GM18861 (cell line): ENCODE measurements around the gene PACRG.

ENCODE experiments used
- ATAC-seq: cut with Tn5 transposase; IDR thresholded peaks from one replicate; pipeline ENCODE4 v1.9.1; 2021; ENCODE audit not compliant: unreplicated experiment

PACRG gene

DNA sequence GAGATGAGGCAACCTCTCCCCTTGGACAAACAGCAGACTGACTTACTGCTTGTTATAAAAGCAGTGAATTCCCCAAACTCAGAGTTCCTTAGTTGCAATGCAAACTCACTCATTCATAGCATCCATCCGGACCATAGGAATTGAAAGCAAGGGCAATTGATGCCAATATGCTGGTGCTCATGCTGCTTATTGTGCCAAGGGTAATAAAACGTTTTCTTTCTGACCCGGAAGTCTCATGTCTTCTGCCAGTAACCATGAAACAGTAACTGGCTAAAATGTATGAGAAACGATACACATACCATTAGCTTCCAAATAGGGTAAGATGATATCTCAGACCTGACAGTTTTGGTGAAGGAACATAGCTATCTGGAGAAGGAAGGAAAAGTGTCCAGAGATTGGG is 18.3 kb upstream of the PACRG start:
- ATAC-seq: no peak

DNA sequence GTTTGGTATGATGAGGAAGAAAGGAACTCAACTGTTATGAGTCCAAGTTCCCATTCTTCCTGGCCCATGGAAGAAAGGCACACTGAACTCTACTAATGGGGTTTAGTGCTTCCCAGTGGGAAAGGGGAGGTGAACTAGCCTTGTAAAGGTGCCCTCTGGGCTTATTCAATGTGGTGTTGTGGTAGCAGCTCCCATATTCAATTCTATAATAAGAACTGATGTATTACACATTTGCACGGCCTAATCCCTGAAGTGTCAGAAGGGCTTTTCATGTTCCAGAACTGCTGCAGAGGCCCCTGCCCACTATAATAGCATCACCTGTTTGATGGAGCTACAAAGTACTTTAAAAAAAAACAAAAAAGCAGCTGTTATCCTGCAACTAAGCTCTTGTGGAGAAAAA is 17.4 kb upstream of the PACRG start:
- ATAC-seq: no peak

DNA sequence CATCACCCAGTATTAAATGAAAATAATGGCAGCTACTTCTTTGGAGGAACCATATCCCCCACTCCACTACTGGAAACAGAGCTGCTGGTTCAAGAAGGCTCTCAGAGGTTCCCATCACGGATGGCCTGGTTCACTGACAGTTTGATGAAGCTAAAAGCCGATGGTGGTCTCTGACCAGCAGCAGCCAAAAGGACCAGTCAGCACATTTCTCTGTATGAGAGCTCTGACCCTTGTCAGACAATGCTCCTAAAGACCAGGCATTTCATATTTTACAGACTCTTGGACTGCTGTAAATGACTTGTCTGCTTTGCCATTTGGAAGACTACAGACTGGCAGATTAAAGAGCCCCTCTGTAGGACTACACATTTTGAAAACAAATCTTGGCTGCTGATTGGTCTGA is 16.8 kb upstream of the PACRG start:
- ATAC-seq: no peak

DNA sequence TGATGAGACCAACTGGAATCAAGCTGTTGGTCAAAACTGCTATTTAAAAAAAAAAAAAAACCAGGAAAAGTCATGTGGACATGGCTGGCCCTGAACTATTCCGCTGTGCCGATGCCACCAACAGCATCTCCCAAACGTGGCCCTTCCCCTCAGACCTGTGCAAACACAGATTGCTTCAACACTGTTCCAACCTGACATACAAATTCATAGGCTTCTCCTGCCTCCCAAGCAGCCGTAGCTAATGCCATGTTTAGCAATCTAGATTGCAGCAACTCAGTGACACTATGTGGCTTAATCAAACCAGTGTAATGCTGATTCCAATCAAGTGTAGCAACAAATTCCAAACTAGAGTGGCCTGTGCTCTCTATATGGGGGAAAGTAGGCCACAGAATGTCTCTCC is 16.4 kb upstream of the PACRG start:
- ATAC-seq: no peak

DNA sequence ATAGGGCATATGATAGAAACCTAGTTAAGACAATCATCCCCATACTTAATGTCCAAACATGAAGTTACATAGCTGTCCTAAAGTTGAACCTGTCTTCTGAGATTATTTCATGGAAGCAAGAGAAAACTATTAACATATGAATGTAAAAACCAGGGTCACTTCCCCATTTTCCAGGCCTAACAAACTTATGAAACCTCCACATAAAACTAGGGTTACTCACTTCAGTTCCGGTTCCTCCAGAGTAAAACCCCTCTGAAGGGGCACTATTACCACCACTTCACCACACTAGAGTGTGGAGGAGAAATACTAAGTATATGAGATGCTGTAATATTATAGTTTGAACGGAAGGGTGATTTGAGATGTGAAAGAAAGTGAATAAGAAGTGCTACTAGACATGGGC is 15.1 kb upstream of the PACRG start:
- ATAC-seq: no peak

DNA sequence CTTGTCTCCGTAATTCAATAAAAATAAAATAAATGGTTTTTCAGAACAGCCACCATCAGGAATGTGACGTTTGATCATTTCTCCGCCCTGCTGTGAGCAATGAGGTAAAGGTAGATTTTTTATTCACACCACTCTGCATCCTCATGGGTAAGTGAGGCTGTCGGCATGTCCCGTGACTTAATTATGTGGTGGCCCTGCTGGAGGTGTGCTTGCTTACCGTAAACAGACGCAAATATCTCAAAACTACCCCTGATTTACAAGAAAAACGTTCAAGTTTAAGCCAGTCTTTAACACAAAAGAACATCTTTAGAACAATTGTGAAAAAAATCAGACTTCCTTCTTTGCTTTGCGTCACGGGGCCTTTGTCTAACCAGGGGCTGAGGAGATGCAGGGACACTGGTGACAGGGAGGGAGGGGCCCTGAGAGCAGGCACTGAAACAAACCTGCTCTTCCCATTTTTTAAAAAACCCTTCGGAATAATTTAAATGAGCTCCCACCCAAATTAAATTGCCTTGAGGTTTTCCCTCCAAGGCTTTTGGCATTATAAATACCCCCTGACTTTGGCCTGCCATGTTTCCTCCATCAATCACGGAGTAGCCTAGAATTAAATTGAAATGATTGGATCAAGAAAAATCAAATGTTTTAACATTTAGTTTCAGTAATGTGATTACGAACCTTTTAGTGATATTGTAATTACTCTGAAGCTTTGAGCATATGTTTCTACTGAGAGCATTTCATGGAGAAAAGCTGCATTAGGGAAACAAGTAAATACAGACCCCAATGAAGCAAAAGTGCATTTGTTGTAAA is 13.6 kb upstream of the PACRG start:
- no peak for ATAC-seq

DNA sequence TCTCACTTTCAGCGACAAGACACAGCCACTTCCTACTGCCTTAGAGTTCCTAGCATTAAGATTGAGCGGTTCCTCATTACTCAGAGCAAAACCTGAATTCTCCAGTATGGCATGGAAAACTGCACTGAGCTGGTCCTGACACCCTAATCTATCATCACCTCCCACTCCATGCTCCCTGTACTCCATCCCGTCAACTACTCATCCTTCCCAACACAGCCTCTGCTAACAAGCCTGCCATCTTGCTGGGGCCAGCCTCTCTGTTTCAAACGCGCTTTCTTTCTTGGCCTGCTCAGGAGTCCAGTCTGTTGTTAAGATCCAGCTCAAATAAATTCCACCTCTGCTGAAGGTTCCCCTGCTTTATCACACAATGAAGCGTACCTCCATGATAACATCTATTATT is 12.2 kb upstream of the PACRG start:
- ATAC-seq: no peak

DNA sequence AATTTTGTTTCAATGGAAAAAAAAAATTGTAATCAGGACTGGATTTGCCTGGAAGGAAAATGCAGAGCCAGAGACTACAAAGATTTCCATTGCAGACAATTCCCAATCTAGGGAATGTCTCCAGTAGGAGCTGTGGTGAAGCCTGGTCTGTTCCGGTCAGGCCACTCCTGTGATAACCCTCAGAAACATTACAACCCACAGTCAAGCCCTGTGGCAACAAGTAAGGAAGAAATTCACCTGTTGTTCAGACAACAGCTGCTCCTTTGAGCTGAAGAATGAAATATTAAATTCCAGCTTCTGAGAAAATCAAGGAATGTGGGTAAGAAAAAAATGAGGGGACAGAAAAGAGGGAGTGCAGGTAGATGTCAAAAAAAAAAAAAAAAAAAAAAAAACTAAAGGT is 8.2 kb upstream of the PACRG start:
- ATAC-seq: no peak

DNA sequence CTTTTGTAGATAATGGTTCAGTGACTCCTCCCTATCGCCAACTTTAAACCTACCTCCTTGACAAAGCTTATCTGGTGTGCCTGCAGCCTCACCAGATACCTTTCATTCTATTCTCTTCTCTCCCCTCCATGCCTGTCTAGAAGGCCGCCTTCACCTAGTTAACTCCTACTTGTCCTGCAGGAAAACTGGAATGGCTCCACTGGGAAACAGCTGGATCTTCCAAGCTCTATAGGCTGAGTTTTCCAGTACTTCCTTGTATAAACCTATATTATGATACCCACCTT is 6.4 kb upstream of the PACRG start:
- no peak for ATAC-seq

DNA sequence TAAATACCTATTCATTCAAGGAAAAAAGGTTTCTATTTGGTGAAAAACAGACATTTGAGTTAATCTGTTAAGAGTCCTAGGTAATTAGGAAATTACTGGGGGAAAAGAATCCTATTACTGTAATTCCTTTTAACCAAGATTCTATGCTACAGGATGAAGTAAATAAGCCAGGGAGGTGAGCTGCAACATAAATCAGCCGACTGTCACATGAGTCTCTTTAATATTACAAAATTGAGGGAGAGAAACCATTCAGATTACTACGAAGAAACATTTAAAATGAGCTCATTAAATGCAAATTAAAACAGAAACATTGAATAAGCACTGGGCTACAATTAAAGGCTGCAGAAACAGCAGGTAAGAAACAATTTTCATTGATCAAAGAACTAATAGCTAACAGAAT is 5.5 kb upstream of the PACRG start:
- no peak for ATAC-seq

DNA sequence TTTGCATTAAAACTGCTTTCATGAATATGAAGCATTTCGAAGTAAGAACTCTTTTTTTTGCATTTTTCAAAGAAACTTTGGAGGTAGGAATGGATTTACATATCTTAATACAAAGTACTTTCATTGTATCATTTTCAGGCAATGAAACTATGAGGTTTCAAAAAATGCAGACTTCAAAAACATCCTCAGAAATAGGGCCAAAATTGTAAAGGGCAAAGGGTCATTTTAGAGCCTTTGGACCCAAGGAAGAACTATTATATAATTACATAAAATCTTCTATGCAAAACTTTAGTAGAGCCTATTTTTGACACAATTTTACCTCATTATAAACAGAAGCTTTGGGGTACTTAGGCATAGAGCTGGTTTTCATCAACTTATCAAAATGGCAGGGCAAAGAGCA is 5.1 kb upstream of the PACRG start:
- ATAC-seq: no peak

DNA sequence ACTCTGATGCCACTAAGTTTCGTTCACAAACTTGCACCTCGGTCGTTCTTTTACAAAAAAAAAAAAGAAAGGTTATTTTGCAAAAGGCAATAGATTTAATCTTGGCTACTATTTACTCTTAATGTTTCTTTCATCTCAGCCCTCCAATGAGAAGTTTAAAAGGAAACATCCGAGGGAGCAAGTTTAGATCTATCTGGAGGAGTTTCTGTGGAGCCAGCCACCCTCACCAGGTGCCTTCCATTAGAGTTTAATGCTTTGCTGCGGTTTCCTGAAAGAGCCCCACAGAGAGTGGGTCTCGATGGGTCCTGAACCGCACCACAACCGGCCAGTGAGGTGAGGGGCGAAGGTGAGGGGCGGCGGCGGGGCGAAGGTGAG is 840 bp upstream of the PACRG start:
- no peak for ATAC-seq

DNA sequence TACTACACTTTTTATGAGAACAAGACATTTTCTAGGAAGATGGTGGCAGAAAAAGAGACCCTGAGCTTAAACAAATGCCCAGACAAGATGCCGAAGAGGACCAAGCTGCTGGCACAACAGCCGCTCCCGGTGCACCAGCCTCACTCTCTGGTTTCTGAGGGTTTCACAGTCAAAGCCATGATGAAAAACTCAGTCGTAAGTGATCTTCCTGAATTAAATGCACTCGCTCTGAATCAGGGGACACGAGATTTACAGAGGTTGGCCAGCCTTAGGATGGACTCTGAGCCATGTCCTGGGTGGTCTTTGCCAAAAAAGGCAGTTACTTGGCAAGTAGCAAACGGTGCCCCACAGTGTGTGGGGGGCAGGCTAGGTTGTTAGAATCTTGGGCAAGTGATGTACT is 423 bp downstream of the PACRG start:
- no peak for ATAC-seq

DNA sequence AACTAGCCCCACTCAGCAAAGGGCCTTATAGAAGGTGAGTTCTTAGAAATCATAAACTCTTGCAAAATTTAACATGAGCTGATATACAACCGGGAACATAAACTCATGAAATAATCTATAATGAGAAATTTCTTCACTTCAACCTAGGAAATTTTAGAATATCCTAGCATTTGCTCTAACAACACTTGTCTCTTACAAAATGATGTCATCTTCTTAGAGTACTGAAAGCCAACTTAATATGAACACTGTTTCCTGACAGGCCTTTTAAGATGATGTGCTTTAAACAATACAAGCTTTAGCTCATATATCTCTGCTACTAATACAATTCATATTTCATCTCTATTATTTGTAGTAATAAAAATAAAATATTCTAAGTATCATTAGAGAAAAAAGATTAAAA is 932 bp downstream of the PACRG start:
- no peak for ATAC-seq

DNA sequence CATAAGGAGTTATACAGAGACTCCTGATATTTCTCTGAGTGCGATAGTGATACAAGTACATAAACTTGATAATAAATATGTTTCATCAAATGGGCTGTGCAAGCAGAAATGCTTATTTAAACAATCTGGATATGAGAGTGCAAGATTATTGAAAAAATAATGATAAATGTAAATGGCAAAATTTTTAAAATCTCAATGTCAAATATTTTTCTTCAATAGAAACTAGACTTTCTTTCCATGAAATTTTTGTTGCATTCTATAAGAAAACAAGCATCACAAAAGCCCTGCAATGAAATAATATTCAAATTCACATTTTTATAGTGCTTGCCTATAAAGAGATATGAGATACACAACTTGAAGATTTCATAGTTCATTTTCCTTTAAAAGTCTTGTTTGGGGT is 2.7 kb downstream of the PACRG start:
- ATAC-seq: no peak

DNA sequence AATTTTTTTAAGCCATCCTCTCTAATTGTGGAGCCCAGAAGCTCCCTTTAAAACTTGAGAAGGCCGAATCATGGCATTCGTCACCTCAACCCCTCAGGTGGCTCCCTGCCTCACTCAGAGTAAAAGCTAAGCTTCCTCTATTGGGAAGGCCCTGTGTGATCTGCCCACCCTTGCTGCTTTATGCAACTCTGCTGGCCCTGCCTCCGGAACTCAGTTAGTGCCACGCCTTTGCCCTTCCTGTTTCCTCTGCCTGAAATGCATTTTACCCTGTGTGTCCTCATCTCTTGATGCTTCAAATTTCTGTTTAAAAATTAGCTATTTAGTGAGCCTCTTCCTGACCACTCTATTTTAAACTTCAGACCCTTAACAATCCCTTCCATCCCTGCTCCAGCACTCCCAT is 5.7 kb downstream of the PACRG start:
- no peak for ATAC-seq

DNA sequence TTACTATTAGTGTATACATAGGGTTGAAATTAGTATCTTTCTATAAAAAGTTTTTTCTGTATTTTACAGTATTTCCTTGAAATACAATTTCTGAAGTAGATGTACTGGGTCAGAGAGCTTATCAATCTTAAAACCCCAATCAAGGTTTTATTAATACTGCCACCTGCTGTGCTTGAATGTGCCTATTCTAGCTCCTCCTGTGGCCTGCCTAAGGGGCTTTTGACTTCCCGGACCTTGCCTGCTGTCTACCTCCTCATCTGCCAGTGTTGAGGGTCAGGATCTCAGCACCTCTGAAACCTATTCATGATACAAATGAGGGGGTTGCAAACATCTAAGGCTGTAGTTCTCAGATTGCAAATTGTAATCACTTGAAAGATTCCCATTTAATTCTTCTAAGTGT is 9.2 kb downstream of the PACRG start:
- no peak for ATAC-seq

DNA sequence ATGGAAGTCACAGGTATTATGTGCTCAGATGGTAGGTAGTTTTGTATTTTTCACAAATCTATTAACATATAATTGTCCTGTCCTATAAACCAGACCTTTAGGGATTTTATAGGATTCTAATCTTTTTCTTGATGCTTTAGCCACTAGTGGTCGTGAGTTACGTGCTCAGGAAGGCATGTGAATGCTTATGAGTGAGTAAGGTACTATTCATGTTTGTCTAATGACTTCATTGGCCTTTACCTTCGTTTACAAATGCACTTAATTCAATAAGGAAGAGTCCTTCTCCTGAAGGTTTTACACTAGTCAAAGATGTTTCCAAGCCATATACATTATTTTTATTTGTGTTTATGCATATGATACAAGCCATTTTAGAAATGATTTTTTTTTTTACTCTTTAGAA is 23.0 kb downstream of the PACRG start:
- ATAC-seq: no peak

DNA sequence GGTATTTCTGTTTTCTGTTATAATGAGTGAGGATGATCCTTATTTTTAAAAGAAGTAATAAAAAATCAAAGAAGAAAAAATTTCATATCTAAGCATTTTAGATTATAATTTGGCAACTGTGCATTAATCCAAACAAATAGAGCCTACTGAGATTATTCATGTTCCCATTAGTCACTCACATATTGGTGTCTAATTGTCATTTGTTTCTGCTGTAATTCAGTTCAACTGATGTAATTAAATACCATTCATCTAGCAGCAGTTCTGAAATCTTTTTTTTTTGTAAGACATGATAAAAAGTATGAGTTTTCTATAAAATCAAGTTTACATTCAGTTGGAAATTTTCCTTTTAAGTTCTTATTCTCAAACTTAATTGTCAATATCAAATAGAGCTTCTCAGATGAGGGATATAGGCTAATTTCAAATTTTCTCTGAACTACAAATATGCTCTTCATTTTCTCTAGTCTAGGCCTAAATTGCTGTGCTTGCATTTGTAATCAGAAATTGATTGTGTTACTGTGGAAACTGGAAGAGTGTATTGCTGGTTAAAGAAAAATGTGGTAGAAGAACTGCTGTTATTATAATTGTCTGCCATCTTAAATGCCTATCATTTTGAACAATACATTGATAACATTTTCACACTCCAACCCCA is 23.6 kb downstream of the PACRG start:
- ATAC-seq: no peak

DNA sequence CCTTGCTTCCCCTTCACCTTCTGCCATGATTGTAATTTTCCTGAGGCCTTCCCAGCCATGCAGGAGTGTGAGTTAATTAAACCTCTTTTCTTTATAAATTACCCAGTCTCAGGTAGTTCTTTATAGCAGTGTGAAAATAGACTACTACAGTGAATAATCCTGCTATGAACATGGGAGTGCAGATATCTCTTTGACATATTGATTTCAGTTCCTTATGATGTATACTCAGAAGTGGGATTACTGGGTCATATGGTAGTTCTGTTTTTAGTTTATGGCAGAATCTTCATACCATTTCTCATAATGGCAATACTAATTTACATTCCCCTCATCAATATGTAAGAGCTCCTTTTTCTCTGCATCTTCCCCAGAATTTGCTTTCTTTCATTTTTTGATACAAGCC is 26.0 kb downstream of the PACRG start:
- ATAC-seq: no peak

DNA sequence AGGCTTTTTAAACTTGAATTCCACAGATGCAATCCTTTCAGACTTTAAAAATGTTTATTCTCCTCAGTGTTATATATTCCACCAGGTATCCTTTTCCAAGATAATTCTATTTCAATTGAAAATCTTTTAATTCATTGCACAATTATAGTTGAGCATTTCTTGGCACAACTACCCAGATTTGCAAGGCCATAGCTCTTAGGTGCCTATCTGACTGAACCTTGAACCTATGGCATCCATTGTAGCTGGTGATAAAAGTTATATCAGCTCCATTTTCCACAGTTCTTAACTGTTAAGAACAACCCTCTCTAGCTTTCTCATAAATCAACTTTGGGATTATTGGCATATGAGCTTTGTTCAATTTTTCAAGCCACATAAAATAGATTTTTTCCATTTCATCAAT is 42.4 kb downstream of the PACRG start:
- ATAC-seq: no peak

DNA sequence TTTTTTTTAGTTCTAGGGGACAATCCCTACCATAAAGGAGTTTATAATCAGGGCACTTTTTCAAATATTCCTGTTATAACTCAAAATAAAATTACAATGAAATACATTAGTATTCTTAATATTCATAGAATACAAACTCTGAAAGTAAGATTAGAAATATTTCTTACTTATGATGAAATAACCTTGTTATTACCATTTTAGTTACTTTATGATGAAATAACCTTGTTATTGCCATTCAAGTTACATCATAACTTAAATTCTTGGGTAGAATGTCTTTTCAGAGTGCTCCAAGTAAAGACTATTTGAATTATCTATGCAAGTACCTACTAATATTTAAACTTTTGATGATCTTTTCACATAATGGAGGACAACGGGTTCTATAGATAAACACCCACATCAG is 43.2 kb downstream of the PACRG start:
- ATAC-seq: no peak

DNA sequence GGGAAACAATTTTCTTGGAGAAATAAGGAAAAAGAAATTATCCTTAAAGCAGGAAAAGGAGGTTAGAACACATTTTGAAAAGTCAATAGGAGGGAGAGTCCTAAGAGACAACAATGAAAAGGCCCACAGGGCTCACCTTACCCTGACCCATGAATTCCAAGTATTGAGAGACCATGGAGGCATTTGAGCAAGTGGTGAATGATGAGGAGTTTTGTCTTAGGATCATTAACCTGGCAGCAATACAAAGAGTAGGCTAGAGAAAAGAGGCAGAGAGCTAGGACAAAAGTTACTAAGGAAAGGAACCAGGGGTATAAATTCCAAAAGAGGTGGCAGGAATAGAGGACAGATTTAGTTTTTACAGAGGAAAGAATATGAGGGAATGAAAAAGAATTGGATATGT is 44.7 kb downstream of the PACRG start:
- no peak for ATAC-seq
